Measurements from ENCODE around the gene GNB1L. TPM values are rescaled to one million over a fixed set of nuclear protein-coding genes. Genes with fewer than 3 reads are reported as not detected.
"Not testable (repeated sequence)": the region's sequence is repeated elsewhere in the genome, so short reads cannot be mapped to it uniquely, and the experiment has no call there.

Gene GNB1L
- total RNA-seq, 1 experiment from 2014 or later, result 12.2 TPM

DNA sequence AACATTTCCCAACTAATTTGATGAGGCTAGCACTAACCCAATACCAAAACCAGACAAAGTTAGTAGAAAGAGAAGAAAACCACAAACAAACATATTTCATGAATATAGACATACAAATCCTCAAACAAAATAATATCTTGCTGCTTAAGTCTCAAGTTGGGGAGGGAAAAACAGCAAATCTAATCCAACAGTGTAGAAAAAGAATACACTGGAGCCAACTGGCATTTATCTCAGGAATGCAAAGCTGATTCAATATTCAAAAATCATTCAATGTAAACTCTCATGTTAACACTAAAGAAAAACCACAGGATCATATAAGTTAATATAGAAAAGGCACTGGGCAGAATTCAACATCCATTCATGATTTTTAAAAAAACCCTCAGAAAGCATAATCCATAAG, 18.2 kb downstream of the GNB1L start:
- no peaks in the 10 kb centered on the region for H3K27me3 ChIP-seq (ENCODE audit: control insufficient read depth, insufficient read depth, low read length)
- DNase-seq (ENCODE audit: low read depth, low spot score) (no peak), ATAC-seq (no peak)
- no peak overlapping the region for H3K4me3 ChIP-seq (ENCODE audit: low read depth in 2 of 2, low read length in 2 of 2)
- TF ChIP-seq, protein P1, sequence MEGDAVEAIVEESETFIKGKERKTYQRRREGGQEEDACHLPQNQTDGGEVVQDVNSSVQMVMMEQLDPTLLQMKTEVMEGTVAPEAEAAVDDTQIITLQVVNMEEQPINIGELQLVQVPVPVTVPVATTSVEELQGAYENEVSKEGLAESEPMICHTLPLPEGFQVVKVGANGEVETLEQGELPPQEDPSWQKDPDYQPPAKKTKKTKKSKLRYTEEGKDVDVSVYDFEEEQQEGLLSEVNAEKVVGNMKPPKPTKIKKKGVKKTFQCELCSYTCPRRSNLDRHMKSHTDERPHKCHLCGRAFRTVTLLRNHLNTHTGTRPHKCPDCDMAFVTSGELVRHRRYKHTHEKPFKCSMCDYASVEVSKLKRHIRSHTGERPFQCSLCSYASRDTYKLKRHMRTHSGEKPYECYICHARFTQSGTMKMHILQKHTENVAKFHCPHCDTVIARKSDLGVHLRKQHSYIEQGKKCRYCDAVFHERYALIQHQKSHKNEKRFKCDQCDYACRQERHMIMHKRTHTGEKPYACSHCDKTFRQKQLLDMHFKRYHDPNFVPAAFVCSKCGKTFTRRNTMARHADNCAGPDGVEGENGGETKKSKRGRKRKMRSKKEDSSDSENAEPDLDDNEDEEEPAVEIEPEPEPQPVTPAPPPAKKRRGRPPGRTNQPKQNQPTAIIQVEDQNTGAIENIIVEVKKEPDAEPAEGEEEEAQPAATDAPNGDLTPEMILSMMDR (IDR thresholded peaks at IDR 0.05), result no peak
- TF ChIP-seq, protein P2, sequence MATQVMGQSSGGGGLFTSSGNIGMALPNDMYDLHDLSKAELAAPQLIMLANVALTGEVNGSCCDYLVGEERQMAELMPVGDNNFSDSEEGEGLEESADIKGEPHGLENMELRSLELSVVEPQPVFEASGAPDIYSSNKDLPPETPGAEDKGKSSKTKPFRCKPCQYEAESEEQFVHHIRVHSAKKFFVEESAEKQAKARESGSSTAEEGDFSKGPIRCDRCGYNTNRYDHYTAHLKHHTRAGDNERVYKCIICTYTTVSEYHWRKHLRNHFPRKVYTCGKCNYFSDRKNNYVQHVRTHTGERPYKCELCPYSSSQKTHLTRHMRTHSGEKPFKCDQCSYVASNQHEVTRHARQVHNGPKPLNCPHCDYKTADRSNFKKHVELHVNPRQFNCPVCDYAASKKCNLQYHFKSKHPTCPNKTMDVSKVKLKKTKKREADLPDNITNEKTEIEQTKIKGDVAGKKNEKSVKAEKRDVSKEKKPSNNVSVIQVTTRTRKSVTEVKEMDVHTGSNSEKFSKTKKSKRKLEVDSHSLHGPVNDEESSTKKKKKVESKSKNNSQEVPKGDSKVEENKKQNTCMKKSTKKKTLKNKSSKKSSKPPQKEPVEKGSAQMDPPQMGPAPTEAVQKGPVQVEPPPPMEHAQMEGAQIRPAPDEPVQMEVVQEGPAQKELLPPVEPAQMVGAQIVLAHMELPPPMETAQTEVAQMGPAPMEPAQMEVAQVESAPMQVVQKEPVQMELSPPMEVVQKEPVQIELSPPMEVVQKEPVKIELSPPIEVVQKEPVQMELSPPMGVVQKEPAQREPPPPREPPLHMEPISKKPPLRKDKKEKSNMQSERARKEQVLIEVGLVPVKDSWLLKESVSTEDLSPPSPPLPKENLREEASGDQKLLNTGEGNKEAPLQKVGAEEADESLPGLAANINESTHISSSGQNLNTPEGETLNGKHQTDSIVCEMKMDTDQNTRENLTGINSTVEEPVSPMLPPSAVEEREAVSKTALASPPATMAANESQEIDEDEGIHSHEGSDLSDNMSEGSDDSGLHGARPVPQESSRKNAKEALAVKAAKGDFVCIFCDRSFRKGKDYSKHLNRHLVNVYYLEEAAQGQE (IDR thresholded peaks at IDR 0.05; ENCODE audit: insufficient read depth in 1 of 2, low read depth in 2 of 2, low read length in 1 of 2), result no peak
- TF ChIP-seq POLR2AphosphoS5 (IDR thresholded peaks at IDR 0.05; ENCODE audit: low read depth, low read length), result no peak
- TF ChIP-seq TCF7L2 (IDR thresholded peaks at IDR 0.05; ENCODE audit: low read depth, low read length), result no peak
- TF ChIP-seq SIN3A (IDR thresholded peaks at IDR 0.05; ENCODE audit: borderline replicate concordance, insufficient read depth, low read depth, low read length), result no peak
- H3K36me3 ChIP-seq (ENCODE audit: control insufficient read depth, insufficient read depth, low read length), result no peaks in the 10 kb centered on the region
- BruUV-seq (replicated peaks), result no TSS peak
- H3K4me1 ChIP-seq (ENCODE audit: control insufficient read depth, insufficient read depth, low read length), result peaks cover 3% of the 10 kb centered on the region; the same call in 1 of the 2 replicates
- intact Hi-C loops (cut with micrococcal nuclease; ENCODE audit: unreplicated experiment) (no loop called here), in situ Hi-C loops (cut with HindIII; ENCODE audit: low pct_unique_long_range_greater_than_20kb, low sequenced_read_pairs) (no loop called here)
- ChIA-PET POLR2A (no interaction called here), CTCF (interaction anchor here (0.6 kb wide), 1 partner anchor 1877 kb away, joined by 5 read pairs; no protein-coding TSS in a partner anchor)
- no peaks in the 10 kb centered on the region for H3K9me3 ChIP-seq (ENCODE audit: control insufficient read depth, insufficient read depth, low read depth, low read length)
- H3K27ac ChIP-seq (ENCODE audit: low read length), result no peak overlapping the region

DNA sequence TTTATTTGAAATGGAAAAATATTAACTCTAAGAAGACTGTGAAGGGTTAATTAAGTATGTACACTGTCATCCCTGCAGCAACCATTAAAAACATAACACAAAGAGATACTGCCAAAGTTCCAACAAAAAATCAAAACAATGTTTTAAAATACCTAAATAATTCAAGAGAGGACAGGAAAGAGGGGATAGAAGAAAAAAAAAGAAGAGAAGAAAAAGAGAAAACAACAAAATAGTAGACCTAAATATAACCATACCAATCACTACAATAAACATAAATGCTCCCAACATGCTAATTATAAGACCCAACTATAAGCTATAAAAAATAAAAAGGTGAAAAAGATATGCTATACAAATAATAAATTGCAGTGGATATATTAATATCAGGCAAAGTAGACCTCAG, 20.1 kb downstream of the GNB1L start:
- DNase-seq (ENCODE audit: low read depth, low spot score) (no peak), ATAC-seq (no peak)
- ChIA-PET CTCF (no interaction called here), POLR2A (no interaction called here)
- intact Hi-C loops (cut with micrococcal nuclease; ENCODE audit: unreplicated experiment), result no loop called here
- Histone ChIP-seq H3K9me3 (ENCODE audit: control insufficient read depth, insufficient read depth, low read depth, low read length) (no peaks in the 10 kb centered on the region), H3K27me3 (ENCODE audit: control insufficient read depth, insufficient read depth, low read length) (no peaks in the 10 kb centered on the region), H3K27ac (ENCODE audit: low read length) (no peak overlapping the region), H3K4me3 (ENCODE audit: low read depth in 2 of 2, low read length in 2 of 2) (no peak overlapping the region), H3K36me3 (ENCODE audit: control insufficient read depth, insufficient read depth, low read length) (no peaks in the 10 kb centered on the region), H3K4me1 (ENCODE audit: control insufficient read depth, insufficient read depth, low read length) (no peaks in the 10 kb centered on the region)
- BruUV-seq (replicated peaks), result no TSS peak
- in situ Hi-C loops (cut with HindIII; ENCODE audit: low pct_unique_long_range_greater_than_20kb, low sequenced_read_pairs), result no loop called here
- TF ChIP-seq POLR2AphosphoS5 (IDR thresholded peaks at IDR 0.05; ENCODE audit: low read depth, low read length) (no peak), TCF7L2 (IDR thresholded peaks at IDR 0.05; ENCODE audit: low read depth, low read length) (no peak), SIN3A (IDR thresholded peaks at IDR 0.05; ENCODE audit: borderline replicate concordance, insufficient read depth, low read depth, low read length) (no peak)
- TF ChIP-seq, protein P1 (IDR thresholded peaks at IDR 0.05), result no peak
- TF ChIP-seq, protein P2 (IDR thresholded peaks at IDR 0.05; ENCODE audit: insufficient read depth in 1 of 2, low read depth in 2 of 2, low read length in 1 of 2), result no peak

DNA sequence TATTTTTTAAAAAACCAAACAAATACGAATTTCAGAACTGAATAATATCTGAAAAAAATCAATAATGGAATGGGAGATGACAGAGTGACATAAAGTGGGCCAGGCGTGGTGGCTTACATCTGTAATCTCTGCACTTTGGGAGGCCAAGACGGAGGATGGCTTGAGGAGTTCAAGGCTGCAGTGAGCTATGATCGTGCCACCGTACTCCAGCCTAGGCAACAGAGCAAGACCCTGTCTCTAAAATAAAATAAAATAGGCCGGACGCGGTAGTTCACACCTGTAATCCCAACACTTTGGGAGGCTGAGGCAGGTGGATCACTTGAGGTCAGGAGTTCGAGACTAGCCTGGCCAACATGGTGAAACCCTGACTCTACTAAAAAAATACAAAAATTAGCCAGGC, 21.3 kb downstream of the GNB1L start:
- H3K36me3 ChIP-seq (ENCODE audit: control insufficient read depth, insufficient read depth, low read length); H3K9me3 ChIP-seq (ENCODE audit: control insufficient read depth, insufficient read depth, low read depth, low read length); H3K27me3 ChIP-seq (ENCODE audit: control insufficient read depth, insufficient read depth, low read length); CTCF ChIA-PET; DNase-seq (ENCODE audit: low read depth, low spot score); BruUV-seq (replicated peaks); in situ Hi-C loops (cut with HindIII; ENCODE audit: low pct_unique_long_range_greater_than_20kb, low sequenced_read_pairs); POLR2A ChIA-PET; H3K4me1 ChIP-seq (ENCODE audit: control insufficient read depth, insufficient read depth, low read length); ATAC-seq; H3K27ac ChIP-seq (ENCODE audit: low read length); H3K4me3 ChIP-seq (ENCODE audit: low read depth in 2 of 2, low read length in 2 of 2); intact Hi-C loops (cut with micrococcal nuclease; ENCODE audit: unreplicated experiment): not testable (repeated sequence)

All from Panc1 (cell line).